ENCODE data around the gene TACC2.
A peak's percentile ranks its signal among the peaks of the same experiment; 100 is the strongest.

Gene TACC2

DNA sequence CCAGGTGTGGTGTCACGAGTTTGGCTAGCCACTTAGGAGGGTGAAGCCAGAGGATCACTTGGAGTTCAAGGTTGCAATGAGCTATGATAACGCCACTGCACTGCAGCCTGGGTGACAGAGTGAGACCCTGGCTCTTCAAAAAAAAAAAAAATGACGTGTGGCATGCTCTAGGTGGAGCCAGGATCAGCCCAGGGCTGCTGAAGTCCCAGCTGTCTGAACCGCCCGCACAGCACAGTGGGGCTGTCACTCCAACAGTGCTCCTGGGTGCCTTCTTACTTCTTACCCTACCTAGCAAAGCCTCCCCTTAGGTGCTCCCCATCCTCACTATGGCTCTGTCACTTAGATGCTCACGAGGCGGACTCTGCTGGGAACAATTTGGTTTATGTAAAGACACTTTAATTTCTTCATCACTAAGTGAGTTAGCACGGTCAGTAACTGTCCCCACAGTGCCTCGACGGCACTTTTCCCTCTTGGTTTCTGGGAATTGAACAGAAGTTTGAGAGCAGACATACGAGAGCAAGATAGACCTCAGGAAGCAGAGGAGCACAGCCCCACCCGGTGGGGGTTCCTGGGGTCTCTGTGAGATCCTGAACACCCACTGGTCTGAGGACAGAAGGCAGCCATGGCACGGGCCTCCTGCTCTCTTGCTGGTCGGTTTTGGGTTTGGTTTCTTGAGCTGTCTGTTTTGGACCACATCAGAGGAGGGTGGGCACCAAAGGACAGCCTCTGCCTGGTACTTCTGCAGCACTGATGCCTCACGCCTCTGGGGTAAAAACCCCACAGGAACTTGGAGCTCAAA, 215.9 kb downstream of the TACC2 start:
- no peak for DNase-seq

DNA sequence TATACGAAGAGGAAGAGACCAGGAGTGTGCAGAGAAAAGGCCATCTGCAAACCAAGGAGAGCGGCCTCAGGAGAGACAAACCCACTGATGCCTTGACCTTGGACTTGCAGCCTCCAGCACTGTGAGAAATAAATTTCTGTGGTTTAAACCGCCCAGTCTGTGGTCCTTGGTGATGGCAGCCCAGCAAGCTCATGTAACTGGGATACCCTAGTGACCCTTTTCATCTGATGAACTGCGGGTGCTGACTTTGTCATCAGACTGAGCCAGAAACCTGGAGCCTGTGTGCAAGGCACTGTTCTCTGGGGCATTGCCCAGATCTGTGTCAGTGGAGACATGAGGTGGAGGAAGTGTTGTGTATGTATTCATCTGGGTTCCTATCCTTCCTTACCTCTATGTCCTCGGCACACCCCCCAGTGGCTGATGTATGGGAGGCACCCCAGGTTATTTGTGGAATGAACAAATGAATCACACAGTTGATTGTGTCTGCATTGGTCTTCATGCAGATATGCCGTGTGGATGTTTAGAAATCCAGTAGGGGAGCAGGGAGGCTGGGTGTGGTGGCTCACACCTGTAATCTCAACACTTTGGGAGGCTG, 217.6 kb downstream of the TACC2 start:
- no peak for DNase-seq

DNA sequence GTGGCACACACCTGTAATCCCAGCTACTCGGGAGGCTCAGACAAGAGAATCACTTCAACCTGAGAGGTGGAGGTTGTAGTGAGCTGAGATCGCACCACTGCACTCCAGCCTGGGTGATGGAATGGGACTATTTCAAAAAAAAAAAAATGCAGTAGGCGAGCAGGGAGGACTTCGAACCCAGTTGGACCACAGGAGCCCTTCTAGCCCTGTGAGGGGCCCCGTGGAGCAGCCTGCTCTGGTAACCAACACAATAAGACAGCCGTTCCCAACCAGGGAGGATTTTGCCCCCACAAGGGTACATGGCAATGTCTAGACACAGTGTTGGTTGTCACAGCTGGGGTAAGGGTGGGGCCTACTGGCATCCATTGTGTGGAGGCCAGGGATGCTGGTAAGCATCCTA, 218.2 kb downstream of the TACC2 start:
- no peak for DNase-seq

DNA sequence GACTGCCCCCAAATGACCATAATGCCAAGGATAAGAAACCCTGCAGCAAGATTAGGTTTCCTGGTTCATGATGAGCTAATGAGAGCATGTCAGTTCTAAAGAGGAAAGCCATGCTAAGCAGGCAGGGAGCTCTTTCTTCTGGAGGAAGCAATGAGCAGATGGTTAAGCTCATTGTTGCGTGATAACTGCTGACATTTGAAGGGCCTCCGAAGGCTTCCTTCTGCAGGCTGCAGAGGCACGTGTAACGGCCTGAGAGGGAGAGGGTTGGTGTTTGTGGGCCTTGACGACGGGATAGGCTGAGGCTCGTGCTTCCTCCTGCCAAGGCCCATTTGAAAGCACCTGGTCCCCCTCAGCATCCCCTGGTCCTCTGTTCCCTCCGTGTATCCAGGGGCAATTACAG, 218.6 kb downstream of the TACC2 start:
- no peak for DNase-seq

DNA sequence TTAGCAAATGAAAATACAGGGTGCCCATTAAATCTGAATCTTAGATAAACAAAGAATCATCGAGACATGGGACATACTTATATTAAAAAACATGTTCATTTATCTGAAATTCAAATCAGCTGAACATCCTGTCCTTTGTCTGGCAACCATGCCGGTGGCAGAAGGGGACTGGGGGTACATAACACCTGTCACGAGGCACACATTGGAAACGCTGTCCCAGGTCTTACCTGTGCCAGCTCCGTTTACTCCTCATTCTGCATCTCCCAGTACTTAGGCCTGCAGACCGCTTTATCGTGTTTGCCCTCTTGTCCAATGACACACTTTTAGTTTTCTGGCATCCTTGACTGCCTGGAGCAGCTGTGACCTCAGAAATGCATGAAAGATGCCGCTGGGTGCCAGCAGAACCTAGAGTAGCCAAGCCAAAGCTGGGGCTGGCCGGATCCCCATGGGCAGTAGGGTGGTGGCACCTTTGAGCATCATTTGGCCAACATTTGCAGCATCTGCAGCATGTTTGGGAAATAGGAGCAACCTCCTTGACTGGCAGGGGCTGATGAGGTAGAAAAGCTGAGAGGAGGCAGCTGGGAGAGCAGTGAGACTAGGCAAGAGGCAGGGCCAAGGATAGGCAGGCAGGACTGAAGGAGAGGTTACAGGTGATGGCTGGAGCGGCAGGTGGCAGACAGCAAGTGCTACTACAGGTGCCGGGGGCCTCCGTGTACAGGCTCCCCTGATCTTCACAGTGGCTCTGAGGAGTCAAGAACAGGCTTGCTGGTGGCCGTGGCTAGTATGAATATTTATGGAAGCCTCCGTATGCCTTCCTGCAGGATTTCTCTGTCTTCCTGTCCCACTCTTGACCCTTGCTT, 219.8 kb downstream of the TACC2 start:
- DNase-seq = no peak

DNA sequence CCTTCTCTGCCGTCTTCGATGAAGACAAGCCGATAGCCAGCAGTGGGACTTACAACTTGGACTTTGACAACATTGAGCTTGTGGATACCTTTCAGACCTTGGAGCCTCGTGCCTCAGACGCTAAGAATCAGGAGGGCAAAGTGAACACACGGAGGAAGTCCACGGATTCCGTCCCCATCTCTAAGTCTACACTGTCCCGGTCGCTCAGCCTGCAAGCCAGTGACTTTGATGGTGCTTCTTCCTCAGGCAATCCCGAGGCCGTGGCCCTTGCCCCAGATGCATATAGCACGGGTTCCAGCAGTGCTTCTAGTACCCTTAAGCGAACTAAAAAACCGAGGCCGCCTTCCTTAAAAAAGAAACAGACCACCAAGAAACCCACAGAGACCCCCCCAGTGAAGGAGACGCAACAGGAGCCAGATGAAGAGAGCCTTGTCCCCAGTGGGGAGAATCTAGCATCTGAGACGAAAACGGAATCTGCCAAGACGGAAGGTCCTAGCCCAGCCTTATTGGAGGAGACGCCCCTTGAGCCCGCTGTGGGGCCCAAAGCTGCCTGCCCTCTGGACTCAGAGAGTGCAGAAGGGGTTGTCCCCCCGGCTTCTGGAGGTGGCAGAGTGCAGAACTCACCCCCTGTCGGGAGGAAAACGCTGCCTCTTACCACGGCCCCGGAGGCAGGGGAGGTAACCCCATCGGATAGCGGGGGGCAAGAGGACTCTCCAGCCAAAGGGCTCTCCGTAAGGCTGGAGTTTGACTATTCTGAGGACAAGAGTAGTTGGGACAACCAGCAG, 221.7 kb downstream of the TACC2 start:
- no peak for DNase-seq

DNA sequence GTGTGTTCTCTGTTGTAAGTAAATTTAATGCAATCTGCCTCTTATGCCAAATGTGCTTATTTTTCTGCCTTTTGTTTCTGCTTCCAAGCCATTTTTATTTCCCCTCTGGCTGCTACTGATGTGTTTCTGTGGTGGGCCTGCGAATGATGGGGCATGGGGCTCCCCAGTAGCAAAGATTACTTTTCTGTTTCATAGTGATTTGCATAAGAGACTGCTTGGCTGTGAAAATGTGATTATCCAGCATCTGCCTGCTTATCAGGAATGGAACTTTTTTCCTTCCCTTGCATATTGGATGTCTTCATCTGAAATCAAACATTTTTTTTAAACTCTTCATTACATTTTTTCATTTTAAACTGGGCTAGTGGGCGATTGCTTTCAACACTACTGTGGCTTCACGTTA, 224.4 kb downstream of the TACC2 start:
- no peak for DNase-seq

DNA sequence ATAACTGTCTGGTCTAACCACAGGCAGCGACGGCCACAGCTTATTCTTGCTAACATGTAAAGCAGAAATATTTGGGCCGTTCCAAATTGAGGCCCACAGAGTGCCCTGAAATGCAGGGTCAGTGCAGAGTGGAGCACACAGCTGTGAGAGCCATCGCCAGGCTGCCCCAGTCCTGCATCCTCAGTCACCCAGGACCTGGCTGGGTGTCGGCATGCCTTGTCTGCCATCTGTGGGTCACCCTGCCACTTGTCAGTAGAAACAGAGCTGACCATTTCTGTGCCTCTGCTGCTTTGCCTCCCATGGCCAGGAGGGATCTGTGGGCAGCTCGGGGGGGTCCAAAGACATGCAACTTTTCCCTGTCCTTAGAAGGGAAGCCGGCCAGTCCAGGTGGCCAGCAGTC, 224.8 kb downstream of the TACC2 start:
- DNase-seq = no peak

DNA sequence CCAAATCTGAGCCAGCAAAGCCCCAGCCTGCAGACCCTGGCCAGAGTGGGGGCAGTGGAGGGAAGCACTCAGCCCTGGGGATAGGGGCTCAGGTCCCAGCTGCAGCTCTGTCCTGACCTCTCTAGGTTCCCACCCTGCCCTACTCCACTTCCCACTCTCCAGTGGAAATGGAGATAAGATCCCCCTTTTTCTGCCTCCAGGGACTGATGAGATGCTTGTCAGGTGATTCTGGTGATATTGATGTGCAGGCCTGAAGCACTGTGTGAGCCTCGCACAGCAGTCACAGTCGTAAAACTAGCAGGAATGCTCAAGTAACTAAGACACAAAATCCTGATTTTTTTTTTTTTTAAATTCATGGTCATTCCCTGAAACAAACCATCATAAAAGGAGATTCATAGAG, 227.1 kb downstream of the TACC2 start:
- no peak for DNase-seq

DNA sequence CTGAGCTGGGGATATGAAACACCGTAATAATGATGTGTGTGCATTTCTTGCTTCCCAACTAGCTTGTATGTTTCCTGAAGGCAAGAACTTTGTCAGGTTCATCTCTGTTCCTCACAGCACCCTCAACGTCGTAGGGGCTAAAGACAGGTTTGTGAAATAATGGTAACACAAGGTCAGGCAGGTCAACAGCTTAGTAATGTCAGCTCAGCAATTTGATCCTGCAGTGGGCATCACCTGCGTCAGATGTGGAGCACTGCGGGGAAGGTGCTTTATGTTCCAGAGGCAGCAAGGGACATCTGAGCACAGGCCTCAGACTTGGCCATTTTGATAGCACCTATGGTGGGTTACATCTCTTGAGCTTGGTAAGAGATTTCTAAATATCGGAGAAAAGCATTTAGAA, 230.4 kb downstream of the TACC2 start:
- DNase-seq = no peak

DNA sequence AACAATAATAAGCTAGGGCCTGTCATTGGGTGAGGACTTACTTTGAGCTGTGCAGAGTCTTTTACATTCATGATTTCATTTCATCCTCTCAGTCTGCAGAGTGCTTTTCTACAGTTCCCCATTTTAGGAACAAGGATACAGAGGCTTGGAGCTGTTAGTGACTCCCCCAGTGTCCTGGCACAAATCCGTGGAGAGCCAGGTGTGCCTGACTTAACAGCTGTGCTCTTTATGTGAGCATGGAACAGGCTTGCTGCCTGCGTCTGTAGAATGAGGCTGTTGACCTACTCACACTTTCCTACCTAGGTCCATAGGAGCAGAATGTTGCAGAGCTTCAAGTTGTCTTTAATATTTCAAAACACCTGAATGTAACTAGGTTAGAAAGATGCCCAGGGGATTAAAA, 231.8 kb downstream of the TACC2 start:
- no peak for DNase-seq

DNA sequence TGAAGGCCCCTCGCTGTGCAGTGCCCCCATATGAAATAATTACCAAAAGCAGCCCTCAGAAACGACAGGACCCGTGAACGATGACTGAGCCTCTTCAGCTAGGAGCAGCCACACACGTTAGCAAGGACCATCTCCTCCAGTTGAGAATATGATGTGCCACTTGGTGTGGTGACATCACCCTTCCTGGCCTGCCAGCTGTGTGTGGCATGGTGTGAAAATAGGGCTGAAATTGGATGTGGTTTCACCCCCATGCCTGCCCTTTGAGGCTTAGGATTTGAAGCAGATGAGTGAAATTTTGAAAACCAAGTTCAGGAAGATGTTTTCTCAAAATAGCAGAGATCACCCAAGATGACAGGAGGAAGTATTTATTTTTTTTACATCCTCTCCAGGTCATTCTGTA, 233.0 kb downstream of the TACC2 start:
- DNase-seq = no peak

DNA sequence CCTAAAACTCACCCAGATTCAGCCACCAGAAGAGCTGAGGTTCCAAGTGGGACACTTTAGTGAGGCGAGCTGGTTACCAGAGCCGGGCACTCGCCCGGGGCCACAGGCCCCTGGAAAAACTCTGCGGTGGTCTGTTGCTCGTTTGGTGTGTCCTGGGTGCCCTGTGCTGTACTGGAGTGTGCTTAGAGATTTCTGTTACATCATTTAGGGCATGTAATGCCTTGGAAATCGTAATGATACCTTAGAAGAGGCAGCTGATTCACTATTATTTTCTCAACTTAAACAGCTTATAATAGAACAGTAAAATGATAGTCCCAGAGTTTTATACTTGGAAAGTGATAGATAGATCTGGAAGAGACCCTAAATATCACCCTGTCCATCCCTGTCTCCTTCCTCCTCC, 233.7 kb downstream of the TACC2 start:
- DNase-seq = no peak

DNA sequence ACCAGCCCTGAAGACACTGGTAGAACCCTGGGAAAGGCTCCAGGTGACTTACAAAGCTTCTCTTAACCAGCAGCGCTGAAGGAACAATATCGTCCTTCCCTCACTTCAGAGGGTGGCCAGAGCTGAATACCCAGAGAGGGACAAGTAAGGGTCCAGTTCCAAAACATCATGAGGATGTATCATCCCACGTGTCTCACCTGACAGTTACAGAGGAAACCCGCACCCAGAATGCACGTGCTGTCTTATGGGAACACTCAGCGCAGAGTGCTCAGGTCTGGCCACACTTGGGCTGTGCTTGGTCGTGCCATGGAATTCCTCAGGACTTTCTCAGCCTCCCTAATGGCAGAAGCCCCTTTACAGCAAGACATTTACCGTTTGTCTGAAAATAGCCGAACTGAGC, 235.2 kb downstream of the TACC2 start:
- no peak for DNase-seq

DNA sequence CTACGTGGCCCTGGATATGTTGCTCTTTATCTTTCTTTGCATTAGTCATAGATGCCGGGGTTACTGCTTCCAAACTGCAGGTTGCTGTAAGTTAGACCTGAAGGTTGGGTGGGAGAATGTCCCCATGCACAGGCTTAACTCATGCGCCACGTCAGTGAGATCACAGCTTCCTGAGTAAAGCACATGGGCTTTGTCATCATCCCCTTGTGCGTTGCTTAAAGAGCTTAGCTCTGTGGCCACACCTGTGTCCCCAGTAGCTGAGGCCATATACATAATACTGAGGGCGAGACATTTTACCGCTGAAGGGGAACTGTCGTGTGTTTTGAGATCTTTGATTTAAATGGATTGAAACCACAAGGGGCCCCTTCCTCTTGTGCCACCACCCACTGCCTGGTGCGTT, 236.4 kb downstream of the TACC2 start:
- DNase-seq = no peak

DNA sequence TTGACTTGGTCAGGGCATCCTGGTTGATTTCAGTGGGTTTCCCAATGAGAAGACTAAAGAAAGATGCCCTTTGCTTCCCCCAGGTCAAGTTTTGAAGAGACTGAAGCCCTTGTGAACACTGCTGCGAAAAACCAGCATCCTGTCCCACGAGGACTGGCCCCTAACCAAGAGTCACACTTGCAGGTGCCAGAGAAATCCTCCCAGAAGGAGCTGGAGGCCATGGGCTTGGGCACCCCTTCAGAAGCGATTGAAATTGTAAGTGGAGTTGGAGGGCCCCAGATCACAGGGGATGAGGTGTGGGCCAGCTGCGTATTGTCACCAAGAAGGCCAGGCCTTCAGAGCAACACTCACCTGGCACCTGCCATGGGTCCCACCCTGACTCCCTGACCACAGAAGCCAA, 238.8 kb downstream of the TACC2 start:
- DNase-seq = no peak

DNA sequence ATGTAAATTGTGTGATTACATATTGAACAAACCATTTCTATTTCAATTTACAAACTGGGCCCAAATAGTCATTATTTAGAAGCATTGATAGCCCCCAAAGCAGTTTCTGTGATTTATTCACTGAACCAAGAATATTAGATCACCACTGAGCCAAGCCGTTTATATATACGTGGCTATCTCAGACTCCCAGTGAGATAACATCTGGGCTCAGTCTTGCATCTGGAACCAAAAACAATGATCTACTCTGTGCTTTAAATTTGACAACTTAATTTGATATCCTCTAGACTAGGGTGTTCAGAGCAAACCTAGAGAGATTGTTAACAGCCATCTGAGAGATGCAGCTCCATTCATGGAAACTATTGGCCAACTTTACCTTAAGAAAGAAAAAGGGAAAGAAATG, 240.7 kb downstream of the TACC2 start:
- DNase-seq = no peak

DNA sequence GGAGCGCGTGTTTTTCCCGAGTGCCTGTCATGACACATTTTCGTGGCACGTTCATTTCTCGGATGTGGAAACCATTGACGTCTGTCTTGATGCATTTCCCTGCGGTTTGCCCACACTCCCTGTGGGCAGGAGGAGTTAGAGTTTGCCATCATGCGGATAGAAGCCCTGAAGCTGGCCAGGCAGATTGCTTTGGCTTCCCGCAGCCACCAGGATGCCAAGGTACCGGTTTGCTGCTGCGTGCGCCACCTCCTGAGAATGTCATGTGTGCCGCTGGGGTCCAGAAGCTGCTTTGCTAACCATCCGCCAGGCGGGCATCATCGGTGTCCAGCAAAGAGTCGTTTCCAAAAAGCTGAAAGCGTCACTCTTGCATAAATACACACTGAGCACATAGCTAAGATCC, 241.3 kb downstream of the TACC2 start:
- no peak for DNase-seq

DNA sequence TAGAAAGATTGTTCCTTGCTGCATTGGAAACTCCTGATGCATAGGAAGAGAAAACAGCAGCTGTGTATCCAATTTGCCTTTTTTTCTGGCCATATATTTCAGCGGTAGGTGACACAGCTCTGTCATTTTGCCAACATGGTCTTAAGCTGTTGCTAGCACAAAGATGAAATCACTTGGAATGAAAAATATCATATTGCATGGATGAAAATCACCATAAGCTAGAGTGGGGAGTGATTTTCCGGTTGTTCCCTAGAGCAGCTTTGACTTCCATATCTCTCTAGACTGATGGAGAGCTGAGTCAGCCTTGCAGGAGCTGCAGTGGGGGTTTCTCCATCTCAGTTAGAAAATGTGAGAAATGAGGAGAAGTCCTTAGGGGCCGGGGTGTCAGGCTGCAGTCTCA, 243.8 kb downstream of the TACC2 start:
- no peak for DNase-seq

DNA sequence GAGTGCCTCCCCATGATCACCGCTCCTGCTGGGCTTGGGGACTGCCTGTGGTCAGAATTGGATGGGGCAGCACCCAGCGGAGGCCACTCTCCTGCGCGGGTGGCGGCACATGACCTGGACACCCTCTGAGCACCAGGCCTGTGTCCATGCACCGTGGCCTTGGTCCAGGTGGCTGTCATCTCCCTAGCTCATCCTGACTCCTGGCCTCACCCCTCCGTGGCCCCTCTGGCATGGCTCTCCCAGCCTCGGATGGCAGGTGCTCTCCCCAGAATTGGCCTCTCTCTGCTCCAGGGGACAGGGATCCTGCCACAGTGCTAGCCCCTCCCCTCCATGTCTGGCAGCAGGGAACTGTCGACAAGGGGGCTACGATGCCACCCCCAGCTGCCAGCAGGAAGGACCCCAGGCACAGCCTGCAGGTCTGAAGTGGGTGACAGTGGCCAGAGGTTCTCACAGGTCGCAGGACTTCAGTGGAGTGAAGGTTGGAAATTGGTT, 244.9 kb downstream of the TACC2 start:
- no peak for DNase-seq

DNA sequence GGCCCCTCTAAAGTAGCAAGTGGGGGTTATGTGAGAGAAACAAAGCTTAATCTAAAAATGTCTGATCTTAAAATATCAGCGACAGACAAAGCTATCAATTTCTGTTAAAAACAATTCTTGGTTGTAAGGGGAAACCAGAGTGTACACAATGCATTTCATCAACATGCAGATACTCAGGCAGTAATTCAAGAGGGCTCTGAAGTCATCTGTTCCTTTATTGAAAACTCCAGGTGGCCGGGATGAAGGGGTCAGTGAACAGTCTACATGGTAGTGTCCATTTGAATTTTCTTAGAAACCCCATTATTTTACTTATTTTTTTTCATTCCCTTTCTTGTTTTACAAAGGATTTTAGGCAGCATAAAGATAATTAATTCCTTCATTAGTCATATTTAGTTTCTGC, 245.5 kb downstream of the TACC2 start:
- peak; percentile 28 for DNase-seq

DNA sequence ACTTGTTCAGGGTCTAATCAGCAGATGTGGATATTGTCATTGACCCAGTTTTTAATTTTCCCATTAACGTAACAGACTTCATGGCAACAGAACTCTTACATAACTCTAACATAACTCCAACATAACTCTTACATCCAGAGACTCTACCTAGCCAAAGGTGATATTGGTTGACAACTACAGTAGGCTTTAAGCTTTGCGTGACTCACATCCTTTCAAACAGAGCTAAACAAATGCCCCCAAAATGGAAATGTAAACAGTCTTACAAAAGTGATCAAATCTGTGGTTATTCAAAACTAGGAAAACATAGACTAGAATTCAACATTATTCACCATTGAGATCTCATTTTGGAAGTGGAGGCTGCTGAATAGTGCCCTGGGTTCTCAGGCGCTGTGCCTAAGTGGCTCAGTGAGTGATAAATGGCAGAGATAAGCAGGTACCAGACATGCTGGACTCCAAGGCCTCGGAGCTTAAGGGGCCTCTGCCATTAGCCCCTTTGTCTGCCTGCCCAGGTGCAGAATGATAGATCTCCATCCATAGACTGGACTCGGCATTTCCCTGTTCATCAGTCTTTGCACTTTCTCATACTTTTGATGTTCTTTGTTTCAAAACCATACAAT, 247.8 kb downstream of the TACC2 start:
- DNase-seq = peak; percentile 15

Data from NCI-H748 treated with DMSO at 0.1 percent for 48 hours (cell line).